ENCODE results near the gene TUBA1B.

Gene TUBA1B

DNA sequence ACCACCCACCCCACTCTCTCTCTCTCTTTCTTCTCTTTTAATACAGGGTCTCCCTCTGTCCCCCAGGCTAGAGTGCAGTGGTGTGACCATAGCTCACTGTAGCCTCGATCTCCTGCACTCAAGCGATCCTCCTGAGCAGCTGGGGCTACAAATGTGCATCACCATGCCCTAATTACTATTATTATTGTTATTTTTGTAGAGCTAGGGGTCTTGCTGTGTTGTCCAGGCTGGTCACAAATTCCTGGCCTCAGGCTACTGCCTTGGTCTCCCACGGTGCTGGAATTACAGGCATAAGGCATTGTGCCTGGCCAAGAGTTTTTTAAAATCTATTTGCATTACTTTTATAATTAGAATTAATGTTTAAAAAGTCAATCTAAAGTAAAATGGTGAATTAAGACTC, 23.0 kb upstream of the TUBA1B start:
- TF ChIP-seq, protein P1, sequence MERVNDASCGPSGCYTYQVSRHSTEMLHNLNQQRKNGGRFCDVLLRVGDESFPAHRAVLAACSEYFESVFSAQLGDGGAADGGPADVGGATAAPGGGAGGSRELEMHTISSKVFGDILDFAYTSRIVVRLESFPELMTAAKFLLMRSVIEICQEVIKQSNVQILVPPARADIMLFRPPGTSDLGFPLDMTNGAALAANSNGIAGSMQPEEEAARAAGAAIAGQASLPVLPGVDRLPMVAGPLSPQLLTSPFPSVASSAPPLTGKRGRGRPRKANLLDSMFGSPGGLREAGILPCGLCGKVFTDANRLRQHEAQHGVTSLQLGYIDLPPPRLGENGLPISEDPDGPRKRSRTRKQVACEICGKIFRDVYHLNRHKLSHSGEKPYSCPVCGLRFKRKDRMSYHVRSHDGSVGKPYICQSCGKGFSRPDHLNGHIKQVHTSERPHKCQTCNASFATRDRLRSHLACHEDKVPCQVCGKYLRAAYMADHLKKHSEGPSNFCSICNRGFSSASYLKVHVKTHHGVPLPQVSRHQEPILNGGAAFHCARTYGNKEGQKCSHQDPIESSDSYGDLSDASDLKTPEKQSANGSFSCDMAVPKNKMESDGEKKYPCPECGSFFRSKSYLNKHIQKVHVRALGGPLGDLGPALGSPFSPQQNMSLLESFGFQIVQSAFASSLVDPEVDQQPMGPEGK (CRISPR knock-in tag; IDR thresholded peaks at IDR 0.05; ENCODE audit: borderline replicate concordance): no peak
- TF ChIP-seq ZFP3 (CRISPR knock-in tag; IDR thresholded peaks at IDR 0.05): no peak
- no peak for TF ChIP-seq TCF4 (CRISPR knock-in tag; IDR thresholded peaks at IDR 0.05; ENCODE audit: borderline replicate concordance)
- TF ChIP-seq RARB (CRISPR knock-in tag; IDR thresholded peaks at IDR 0.05): no peak
- TF ChIP-seq ISL1 (CRISPR knock-in tag; IDR thresholded peaks at IDR 0.05): no peak
- ATAC-seq: no peak

DNA sequence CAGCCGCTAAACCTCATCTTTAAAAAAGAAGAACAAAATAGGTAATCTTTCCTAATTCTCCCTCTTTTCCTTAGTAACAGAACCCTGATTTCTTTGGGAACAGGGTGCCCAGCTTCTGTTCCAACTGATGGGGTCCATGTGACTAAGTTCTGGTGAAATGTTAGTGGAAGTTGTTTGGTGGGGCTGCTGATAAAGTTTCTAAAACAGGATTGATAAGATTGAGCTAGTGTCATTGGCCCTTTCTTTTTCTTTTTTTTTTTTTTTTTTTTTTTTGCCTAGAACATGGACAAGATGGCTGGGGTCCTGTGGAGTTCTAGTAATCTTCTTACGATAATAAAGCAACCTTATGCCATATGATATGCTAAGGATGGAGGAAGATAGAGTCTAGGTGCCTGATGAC, 16.2 kb upstream of the TUBA1B start:
- no peak for TF ChIP-seq RARB (CRISPR knock-in tag; IDR thresholded peaks at IDR 0.05)
- TF ChIP-seq, protein P2, sequence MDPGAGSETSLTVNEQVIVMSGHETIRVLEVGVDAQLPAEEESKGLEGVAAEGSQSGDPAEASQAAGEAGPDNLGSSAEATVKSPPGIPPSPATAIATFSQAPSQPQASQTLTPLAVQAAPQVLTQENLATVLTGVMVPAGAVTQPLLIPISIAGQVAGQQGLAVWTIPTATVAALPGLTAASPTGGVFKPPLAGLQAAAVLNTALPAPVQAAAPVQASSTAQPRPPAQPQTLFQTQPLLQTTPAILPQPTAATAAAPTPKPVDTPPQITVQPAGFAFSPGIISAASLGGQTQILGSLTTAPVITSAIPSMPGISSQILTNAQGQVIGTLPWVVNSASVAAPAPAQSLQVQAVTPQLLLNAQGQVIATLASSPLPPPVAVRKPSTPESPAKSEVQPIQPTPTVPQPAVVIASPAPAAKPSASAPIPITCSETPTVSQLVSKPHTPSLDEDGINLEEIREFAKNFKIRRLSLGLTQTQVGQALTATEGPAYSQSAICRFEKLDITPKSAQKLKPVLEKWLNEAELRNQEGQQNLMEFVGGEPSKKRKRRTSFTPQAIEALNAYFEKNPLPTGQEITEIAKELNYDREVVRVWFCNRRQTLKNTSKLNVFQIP (CRISPR knock-in tag; IDR thresholded peaks at IDR 0.05; ENCODE audit: borderline replicate concordance, low read depth): no peak
- no peak for TF ChIP-seq ZFP30 (CRISPR knock-in tag; IDR thresholded peaks at IDR 0.05)
- TF ChIP-seq BACH2 (CRISPR knock-in tag; IDR thresholded peaks at IDR 0.05; ENCODE audit: borderline replicate concordance): no peak
- TF ChIP-seq, protein P3, sequence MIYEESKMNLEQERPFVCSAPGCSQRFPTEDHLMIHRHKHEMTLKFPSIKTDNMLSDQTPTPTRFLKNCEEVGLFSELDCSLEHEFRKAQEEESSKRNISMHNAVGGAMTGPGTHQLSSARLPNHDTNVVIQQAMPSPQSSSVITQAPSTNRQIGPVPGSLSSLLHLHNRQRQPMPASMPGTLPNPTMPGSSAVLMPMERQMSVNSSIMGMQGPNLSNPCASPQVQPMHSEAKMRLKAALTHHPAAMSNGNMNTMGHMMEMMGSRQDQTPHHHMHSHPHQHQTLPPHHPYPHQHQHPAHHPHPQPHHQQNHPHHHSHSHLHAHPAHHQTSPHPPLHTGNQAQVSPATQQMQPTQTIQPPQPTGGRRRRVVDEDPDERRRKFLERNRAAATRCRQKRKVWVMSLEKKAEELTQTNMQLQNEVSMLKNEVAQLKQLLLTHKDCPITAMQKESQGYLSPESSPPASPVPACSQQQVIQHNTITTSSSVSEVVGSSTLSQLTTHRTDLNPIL (CRISPR knock-in tag; IDR thresholded peaks at IDR 0.05; ENCODE audit: low read depth): no peak
- no peak for TF ChIP-seq TOX (CRISPR knock-in tag; IDR thresholded peaks at IDR 0.05; ENCODE audit: borderline replicate concordance)
- TF ChIP-seq OSR1 (CRISPR knock-in tag; IDR thresholded peaks at IDR 0.05): no peak
- TF ChIP-seq ZNF565 (CRISPR knock-in tag; conservative IDR thresholded peaks at IDR 0.05; ENCODE audit: low read depth): no peak
- no peak for TF ChIP-seq ISL1 (CRISPR knock-in tag; IDR thresholded peaks at IDR 0.05)
- TF ChIP-seq ZC3H10 (CRISPR knock-in tag; IDR thresholded peaks at IDR 0.05): no peak
- TF ChIP-seq CSDC2 (CRISPR knock-in tag; IDR thresholded peaks at IDR 0.05): no peak
- TF ChIP-seq ZNF8 (CRISPR knock-in tag; IDR thresholded peaks at IDR 0.05): no peak
- no peak for TF ChIP-seq ZFP3 (CRISPR knock-in tag; IDR thresholded peaks at IDR 0.05)
- TF ChIP-seq, protein P4, sequence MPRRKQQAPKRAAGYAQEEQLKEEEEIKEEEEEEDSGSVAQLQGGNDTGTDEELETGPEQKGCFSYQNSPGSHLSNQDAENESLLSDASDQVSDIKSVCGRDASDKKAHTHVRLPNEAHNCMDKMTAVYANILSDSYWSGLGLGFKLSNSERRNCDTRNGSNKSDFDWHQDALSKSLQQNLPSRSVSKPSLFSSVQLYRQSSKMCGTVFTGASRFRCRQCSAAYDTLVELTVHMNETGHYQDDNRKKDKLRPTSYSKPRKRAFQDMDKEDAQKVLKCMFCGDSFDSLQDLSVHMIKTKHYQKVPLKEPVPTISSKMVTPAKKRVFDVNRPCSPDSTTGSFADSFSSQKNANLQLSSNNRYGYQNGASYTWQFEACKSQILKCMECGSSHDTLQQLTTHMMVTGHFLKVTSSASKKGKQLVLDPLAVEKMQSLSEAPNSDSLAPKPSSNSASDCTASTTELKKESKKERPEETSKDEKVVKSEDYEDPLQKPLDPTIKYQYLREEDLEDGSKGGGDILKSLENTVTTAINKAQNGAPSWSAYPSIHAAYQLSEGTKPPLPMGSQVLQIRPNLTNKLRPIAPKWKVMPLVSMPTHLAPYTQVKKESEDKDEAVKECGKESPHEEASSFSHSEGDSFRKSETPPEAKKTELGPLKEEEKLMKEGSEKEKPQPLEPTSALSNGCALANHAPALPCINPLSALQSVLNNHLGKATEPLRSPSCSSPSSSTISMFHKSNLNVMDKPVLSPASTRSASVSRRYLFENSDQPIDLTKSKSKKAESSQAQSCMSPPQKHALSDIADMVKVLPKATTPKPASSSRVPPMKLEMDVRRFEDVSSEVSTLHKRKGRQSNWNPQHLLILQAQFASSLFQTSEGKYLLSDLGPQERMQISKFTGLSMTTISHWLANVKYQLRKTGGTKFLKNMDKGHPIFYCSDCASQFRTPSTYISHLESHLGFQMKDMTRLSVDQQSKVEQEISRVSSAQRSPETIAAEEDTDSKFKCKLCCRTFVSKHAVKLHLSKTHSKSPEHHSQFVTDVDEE (CRISPR knock-in tag; IDR thresholded peaks at IDR 0.05): no peak
- TF ChIP-seq PPARA (CRISPR knock-in tag; IDR thresholded peaks at IDR 0.05; ENCODE audit: borderline replicate concordance): no peak
- no peak for TF ChIP-seq ARNTL (CRISPR knock-in tag; IDR thresholded peaks at IDR 0.05; ENCODE audit: borderline replicate concordance, low read depth)
- TF ChIP-seq TCF4 (CRISPR knock-in tag; IDR thresholded peaks at IDR 0.05; ENCODE audit: borderline replicate concordance): no peak
- no peak for TF ChIP-seq ZNF70 (CRISPR knock-in tag; IDR thresholded peaks at IDR 0.05)
- TF ChIP-seq, protein P5, sequence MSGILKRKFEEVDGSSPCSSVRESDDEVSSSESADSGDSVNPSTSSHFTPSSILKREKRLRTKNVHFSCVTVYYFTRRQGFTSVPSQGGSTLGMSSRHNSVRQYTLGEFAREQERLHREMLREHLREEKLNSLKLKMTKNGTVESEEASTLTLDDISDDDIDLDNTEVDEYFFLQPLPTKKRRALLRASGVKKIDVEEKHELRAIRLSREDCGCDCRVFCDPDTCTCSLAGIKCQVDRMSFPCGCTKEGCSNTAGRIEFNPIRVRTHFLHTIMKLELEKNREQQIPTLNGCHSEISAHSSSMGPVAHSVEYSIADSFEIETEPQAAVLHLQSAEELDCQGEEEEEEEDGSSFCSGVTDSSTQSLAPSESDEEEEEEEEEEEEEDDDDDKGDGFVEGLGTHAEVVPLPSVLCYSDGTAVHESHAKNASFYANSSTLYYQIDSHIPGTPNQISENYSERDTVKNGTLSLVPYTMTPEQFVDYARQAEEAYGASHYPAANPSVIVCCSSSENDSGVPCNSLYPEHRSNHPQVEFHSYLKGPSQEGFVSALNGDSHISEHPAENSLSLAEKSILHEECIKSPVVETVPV (CRISPR knock-in tag; IDR thresholded peaks at IDR 0.05): no peak
- no peak for ATAC-seq

DNA sequence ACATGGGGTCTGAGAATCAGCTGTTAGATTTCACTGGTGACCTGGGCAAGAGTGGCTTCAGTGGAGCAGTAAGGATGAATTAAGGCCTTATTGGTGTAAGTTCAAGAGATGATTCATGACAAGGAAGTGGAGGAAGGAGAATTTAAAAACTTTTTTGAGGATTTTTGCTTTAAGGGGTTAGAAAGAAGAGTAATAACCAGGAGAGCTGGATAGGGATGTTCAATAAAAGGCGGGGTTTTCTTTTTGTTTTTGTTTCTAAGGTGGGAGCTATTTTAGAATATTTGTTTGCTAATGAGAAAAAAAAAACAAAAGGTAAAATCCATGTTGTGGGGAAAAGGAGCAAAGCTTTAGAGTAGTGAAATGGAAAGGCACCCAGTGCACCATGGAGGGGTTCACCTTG, 15.2 kb upstream of the TUBA1B start:
- no peak for ATAC-seq
- TF ChIP-seq RARB (CRISPR knock-in tag; IDR thresholded peaks at IDR 0.05) (no peak), PPARA (CRISPR knock-in tag; IDR thresholded peaks at IDR 0.05; ENCODE audit: borderline replicate concordance) (no peak)

DNA sequence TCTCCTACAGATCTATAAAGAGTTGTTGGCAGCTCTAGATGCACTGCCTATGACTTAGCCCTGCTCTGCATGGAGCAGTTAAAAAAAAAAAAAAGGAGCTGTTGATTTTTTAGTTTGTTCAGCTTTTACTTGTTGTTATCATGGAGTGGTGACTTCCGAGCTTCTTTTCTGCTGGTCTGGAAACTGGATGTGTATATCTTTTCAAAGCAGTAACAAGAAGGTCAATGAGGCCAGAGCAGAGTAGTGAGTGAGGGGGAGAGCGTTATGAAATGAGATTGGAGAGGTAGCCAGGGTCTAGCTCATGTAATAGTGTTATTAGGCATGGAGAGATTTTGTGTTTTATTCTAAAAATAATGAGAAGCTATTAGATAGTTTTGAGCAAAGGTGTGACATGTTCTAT, 13.2 kb upstream of the TUBA1B start:
- ATAC-seq: no peak
- TF ChIP-seq RARB (CRISPR knock-in tag; IDR thresholded peaks at IDR 0.05): no peak
- no peak for TF ChIP-seq CSDC2 (CRISPR knock-in tag; IDR thresholded peaks at IDR 0.05)
- TF ChIP-seq, protein P5 (CRISPR knock-in tag; IDR thresholded peaks at IDR 0.05): no peak
- no peak for TF ChIP-seq ISL1 (CRISPR knock-in tag; IDR thresholded peaks at IDR 0.05)
- no peak for TF ChIP-seq SNAI2 (CRISPR knock-in tag; IDR thresholded peaks at IDR 0.05)
- TF ChIP-seq ZC3H10 (CRISPR knock-in tag; IDR thresholded peaks at IDR 0.05): no peak
- TF ChIP-seq, protein P4 (CRISPR knock-in tag; IDR thresholded peaks at IDR 0.05): no peak
- no peak for TF ChIP-seq PPARA (CRISPR knock-in tag; IDR thresholded peaks at IDR 0.05; ENCODE audit: borderline replicate concordance)
- no peak for TF ChIP-seq ZFP30 (CRISPR knock-in tag; IDR thresholded peaks at IDR 0.05)
- TF ChIP-seq ARNTL (CRISPR knock-in tag; IDR thresholded peaks at IDR 0.05; ENCODE audit: borderline replicate concordance, low read depth): no peak
- no peak for TF ChIP-seq ZNF565 (CRISPR knock-in tag; conservative IDR thresholded peaks at IDR 0.05; ENCODE audit: low read depth)
- no peak for TF ChIP-seq ZNF70 (CRISPR knock-in tag; IDR thresholded peaks at IDR 0.05)
- no peak for TF ChIP-seq TOX (CRISPR knock-in tag; IDR thresholded peaks at IDR 0.05; ENCODE audit: borderline replicate concordance)
- TF ChIP-seq ZFP3 (CRISPR knock-in tag; IDR thresholded peaks at IDR 0.05): no peak
